DMS53 treated with DMSO at 0.1 percent for 48 hours (cell line): ENCODE data around the gene GEMIN4.
"Not testable (repeated sequence)": the region's sequence is repeated elsewhere in the genome, so short reads cannot be mapped to it uniquely, and the experiment has no call there.

Source experiments
- DNase-seq: peaks from one replicate; lab custom pipeline; 2025; ENCODE audit not compliant: unreplicated experiment; lab: John Stamatoyannopoulos, UW

GEMIN4 gene

DNA sequence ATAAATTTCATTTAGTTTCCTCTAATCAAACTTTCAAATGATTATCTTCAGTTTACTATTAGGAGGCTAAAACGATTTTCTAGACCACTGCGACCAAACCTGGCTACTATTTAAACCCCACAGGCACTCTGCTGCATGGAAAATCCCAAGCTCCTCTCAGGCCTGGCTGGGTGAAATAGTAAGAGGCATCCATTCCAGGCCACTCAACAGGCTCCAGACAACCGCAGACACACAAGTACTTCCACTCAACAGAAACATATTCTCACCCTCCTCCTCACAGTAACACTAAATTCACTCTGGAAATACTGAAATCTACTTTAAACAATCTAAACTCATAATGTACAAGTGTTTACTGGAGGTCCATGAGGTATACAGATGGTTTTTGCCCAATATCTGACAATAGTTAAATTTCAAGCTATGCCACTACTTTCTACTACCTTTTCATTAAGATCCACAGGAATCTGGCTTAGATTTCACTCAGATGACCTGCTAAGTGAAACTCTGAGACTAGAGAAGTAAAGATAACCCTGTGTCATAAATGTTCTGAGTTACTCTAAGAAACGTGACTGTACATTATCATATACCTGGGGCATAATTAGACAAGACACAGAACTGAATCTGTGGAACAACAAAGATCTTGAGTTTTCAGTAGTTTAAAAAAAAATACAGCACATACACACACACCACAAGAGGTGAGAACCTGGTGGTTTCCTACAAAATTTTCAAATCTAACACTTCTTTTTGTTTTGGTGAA is 47.8 kb downstream of the GEMIN4 start:
- peak; percentile 5 for DNase-seq

GRCh38 chr17:703081-703875 is 48.8 kb downstream of the GEMIN4 start:
- peak; percentile 2 for DNase-seq

GRCh38 chr17:700504-701094 is 51.5 kb downstream of the GEMIN4 start:
- DNase-seq, result peak; percentile 1

GRCh38 chr17:699345-699744 is 52.7 kb downstream of the GEMIN4 start:
- no peak for DNase-seq

DNA sequence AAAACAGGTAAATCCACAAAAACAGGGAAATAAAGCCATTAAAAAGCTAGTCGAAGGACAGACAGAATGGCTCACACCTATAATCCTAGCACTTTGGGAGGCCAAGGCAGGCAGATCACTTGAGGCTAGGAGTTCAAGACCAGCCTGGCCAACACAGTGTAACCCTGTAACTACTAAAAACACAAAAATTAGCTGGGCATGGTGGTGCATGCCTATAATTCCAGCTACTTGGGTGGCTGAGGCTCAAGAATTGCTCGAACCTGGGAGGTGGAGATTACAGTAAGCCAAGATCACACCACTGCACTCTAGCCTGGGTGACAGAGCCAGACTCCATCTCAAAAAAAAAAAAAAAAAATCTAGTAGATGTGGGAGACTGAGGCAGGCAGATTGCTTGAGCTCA is 54.0 kb downstream of the GEMIN4 start:
- DNase-seq, result not testable (repeated sequence)

GRCh38 chr17:697682-698081 is 54.4 kb downstream of the GEMIN4 start:
- DNase-seq, result no peak

- no peak for DNase-seq
These were observed 55.7 kb downstream of the GEMIN4 start for GRCh38 chr17:696369-696768.
